Activated naive CD8-positive, alpha-beta T cell treated with anti-CD3 and anti-CD28 coated beads for 36 hours (primary cell): Measurements from ENCODE around the gene XKRX. TPM values are rescaled to one million over a fixed set of nuclear protein-coding genes. Genes with fewer than 3 reads are reported as not detected.

ENCODE experiments used
- DNase-seq: peaks from one replicate; pipeline ENCODE4 v3.0.0; 2021
- H3K27ac Mint-ChIP-seq: one replicate; pipeline ENCODE4 v1.8.0; 2022; ENCODE audit warnings: mild to moderate bottlenecking, moderate library complexity, mixed read lengths
- H3K27me3 Mint-ChIP-seq: one replicate; pipeline ENCODE4 v1.8.0; 2022; ENCODE audit warnings: mild to moderate bottlenecking, mixed read lengths
- H3K36me3 Mint-ChIP-seq: one replicate; pipeline ENCODE4 v1.8.0; 2021; ENCODE audit warnings: mild to moderate bottlenecking, mixed read lengths
- H3K4me1 Mint-ChIP-seq: one replicate; pipeline ENCODE4 v1.8.0; 2021; ENCODE audit warnings: mixed read lengths
- H3K4me3 Mint-ChIP-seq: one replicate; pipeline ENCODE4 v1.8.0; 2022; ENCODE audit warnings: mild to moderate bottlenecking, moderate library complexity, mixed read lengths
- H3K9me3 Mint-ChIP-seq: one replicate; pipeline ENCODE4 v1.8.0; 2022; ENCODE audit warnings: mixed read lengths
- total RNA-seq, 2 experiments: library from RNA; stranded (reverse); gene quantifications; one replicate each; pipeline ENCODE4 v1.2.3, GENCODE V29; 2021

The XKRX gene
- total RNA-seq, 2 experiments from 2014 or later: 0.41 to 0.60 TPM

DNA sequence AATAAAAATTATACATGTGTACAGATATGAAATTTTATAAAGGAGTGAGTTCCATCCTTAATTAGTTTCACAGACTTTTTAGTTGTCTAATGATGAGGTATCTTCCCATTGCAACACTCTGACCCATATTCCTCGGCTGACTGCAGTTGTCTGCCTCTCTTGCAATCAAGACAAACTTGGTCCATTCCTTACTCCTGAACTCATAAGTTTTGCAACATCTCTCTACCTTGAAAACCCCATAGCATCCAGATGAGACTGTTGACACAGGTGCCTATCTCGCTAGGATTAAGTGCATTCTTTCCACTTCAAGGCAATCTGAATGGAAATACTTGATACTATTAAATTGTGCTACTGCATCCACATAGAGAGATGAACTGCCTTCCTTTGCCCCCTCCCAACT, 2.3 kb downstream of the XKRX start:
- peaks cover 38% of the 10 kb centered on the region for H3K4me1 Mint-ChIP-seq
- no peak for DNase-seq
- H3K36me3 Mint-ChIP-seq: peaks cover 3% of the 10 kb centered on the region
- H3K27ac Mint-ChIP-seq: no peak overlapping the region
- peaks cover 3% of the 10 kb centered on the region for H3K9me3 Mint-ChIP-seq
- no peak overlapping the region for H3K4me3 Mint-ChIP-seq
- H3K27me3 Mint-ChIP-seq: no peaks in the 10 kb centered on the region

DNA sequence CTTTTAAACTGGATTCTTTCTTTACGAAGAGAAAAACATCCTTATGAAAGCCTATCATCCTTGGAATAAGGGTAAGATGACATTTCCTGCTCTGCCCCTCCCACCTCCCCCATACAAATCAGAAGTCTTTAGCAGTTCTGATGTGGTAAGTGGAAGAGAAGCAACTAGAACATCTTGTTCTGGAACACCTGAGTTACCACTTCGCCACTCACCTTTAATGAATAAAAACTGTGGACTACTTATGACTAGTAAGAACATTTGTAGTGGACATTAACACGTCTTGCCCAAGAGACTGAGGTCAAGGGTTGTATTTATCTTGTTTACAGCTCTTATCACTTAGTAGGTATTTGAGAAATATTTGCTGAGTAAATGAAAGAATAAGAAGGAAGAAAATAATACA, 4.3 kb downstream of the XKRX start:
- H3K27ac Mint-ChIP-seq: no peak overlapping the region
- peaks cover 29% of the 10 kb centered on the region for H3K4me1 Mint-ChIP-seq
- no peaks in the 10 kb centered on the region for H3K27me3 Mint-ChIP-seq
- no peaks in the 10 kb centered on the region for H3K9me3 Mint-ChIP-seq
- no peak overlapping the region for H3K4me3 Mint-ChIP-seq
- no peak for DNase-seq
- H3K36me3 Mint-ChIP-seq: no peaks in the 10 kb centered on the region

- H3K4me1 Mint-ChIP-seq: no peaks in the 10 kb centered on the region
- H3K36me3 Mint-ChIP-seq: peaks cover 4% of the 10 kb centered on the region
- no peak for DNase-seq
- H3K27ac Mint-ChIP-seq: no peak overlapping the region
- no peaks in the 10 kb centered on the region for H3K27me3 Mint-ChIP-seq
- H3K4me3 Mint-ChIP-seq: no peak overlapping the region
- H3K9me3 Mint-ChIP-seq: no peaks in the 10 kb centered on the region
Measured at GRCh38 chrX:100915562-100915961, 13.2 kb downstream of the XKRX start.

DNA sequence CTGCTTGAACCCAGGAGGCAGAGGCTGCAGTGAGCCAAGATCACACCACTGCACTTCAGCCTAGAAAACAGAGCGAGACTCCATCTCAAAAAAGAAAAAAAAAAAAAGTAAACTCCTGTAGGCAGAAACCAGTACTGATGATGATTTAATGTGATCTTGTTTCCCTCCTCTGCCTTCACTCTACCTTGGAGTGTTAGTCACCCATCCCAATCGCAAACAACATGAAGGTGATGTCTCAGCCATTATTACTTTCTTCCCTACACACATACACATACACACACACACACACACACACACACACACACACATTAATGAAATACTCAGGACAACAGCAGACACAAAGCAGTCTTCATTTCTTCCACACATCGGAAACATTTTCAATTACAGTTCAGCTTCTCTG, 15.6 kb downstream of the XKRX start:
- H3K4me1 Mint-ChIP-seq: no peaks in the 10 kb centered on the region
- no peak for DNase-seq

GRCh38 chrX:100911731-100912130, 17.0 kb downstream of the XKRX start:
- Mint-ChIP-seq H3K27ac (no peak overlapping the region), H3K36me3 (peaks cover 4% of the 10 kb centered on the region), H3K4me1 (no peaks in the 10 kb centered on the region), H3K9me3 (no peaks in the 10 kb centered on the region), H3K4me3 (no peak overlapping the region), H3K27me3 (no peaks in the 10 kb centered on the region)
- no peak for DNase-seq

More for the DNA sequence above, 15.6 kb downstream of the XKRX start:
- Mint-ChIP-seq H3K27me3 (no peaks in the 10 kb centered on the region), H3K9me3 (no peaks in the 10 kb centered on the region), H3K4me3 (no peak overlapping the region), H3K36me3 (peaks cover 4% of the 10 kb centered on the region), H3K27ac (no peak overlapping the region)

GRCh38 chrX:100905620-100906019, 23.1 kb downstream of the XKRX start:
- H3K36me3 Mint-ChIP-seq: peaks cover 2% of the 10 kb centered on the region
- H3K4me1 Mint-ChIP-seq: no peaks in the 10 kb centered on the region
- H3K9me3 Mint-ChIP-seq: no peaks in the 10 kb centered on the region
- H3K27me3 Mint-ChIP-seq: no peaks in the 10 kb centered on the region
- H3K27ac Mint-ChIP-seq: no peak overlapping the region
- H3K4me3 Mint-ChIP-seq: no peak overlapping the region
- no peak for DNase-seq

DNA sequence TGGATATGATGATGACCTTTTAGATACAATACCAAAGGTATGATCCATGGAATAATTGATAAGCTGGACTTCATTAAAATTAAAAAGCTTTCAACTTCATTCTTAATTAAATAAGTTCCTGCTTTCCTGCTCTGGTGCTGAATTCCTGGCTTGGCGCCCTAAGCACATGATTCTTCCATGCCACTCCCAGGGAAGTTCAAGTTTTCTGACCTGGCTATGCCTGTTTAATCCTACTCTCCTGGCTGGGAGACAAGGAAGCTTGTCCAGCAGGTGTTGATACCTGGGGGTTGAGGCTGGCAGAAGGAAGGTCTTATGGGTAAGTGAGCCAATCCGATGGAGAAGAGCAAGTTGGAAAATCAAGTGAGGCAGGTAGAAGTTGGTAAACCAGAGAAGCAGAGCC, 24.3 kb downstream of the XKRX start:
- no peaks in the 10 kb centered on the region for H3K9me3 Mint-ChIP-seq
- H3K27ac Mint-ChIP-seq: no peak overlapping the region
- H3K36me3 Mint-ChIP-seq: peaks cover 2% of the 10 kb centered on the region
- H3K27me3 Mint-ChIP-seq: no peaks in the 10 kb centered on the region
- no peaks in the 10 kb centered on the region for H3K4me1 Mint-ChIP-seq
- no peak overlapping the region for H3K4me3 Mint-ChIP-seq
- no peak for DNase-seq

- Mint-ChIP-seq H3K27ac (no peak overlapping the region), H3K4me1 (no peaks in the 10 kb centered on the region), H3K36me3 (no peaks in the 10 kb centered on the region), H3K27me3 (no peaks in the 10 kb centered on the region), H3K9me3 (no peaks in the 10 kb centered on the region), H3K4me3 (no peak overlapping the region)
- peak; percentile 3 for DNase-seq
Measured at GRCh38 chrX:100895365-100896075, 33.2 kb downstream of the XKRX start.

GRCh38 chrX:100883654-100884053, 45.1 kb downstream of the XKRX start:
- H3K27me3 Mint-ChIP-seq: no peaks in the 10 kb centered on the region
- H3K9me3 Mint-ChIP-seq: no peaks in the 10 kb centered on the region
- H3K4me1 Mint-ChIP-seq: peaks cover 3% of the 10 kb centered on the region
- no peaks in the 10 kb centered on the region for H3K36me3 Mint-ChIP-seq
- H3K4me3 Mint-ChIP-seq: no peak overlapping the region
- DNase-seq: no peak
- H3K27ac Mint-ChIP-seq: no peak overlapping the region

DNA sequence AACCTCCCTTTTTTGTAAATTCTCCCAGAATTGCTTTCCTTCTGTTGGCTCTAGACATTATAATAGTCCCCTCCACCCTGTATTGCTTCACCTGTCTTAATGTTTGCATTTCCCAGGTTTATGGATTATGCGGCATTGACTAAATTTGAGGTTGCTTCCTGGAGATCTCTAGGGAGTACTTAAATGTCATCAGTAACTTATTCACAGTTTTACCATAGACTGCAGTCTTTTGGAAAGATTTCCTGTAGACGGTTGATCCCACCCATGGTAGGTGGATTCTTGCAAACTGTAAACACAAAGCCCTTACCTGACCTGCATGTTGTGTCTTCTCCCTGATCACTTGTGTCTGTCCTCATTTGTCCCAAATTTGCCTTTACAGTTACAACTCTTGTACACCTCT, 48.3 kb downstream of the XKRX start:
- Mint-ChIP-seq H3K36me3 (no peaks in the 10 kb centered on the region), H3K27ac (no peak overlapping the region), H3K4me3 (no peak overlapping the region), H3K9me3 (no peaks in the 10 kb centered on the region), H3K4me1 (peaks cover 3% of the 10 kb centered on the region), H3K27me3 (no peaks in the 10 kb centered on the region)
- no peak for DNase-seq

DNA sequence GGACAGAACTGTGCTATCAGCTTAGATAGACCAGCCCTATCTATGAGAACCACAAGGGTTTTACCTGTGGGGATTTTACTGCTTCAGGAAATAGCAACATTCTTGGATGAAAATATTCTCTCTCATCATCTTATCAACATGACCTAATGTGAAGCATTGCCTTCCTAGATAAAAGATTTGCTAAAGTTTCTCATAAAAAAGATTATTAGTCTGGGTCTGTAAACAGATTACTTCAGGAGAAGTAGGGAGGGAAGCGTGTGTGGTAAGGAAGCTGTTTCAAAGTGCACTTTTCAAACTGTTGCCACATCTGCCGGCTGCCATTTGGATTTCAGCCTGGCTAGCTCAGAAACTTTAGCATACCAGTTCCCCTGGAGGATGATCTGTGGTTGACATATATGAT, 54.4 kb downstream of the XKRX start, which contains the start of gene NOX1:
NOX1 (minus strand) TSS at position 35 of the 400 bp plus-strand sequence. CDS start 220 bp downstream, outside the sequence.
- H3K27me3 Mint-ChIP-seq: peaks cover 4% of the 10 kb centered on the region
- DNase-seq: no peak

GRCh38 chrX:100871594-100872560, 56.8 kb downstream of the XKRX start:
- Mint-ChIP-seq H3K4me1 (peaks cover 4% of the 10 kb centered on the region), H3K4me3 (no peak overlapping the region), H3K36me3 (no peaks in the 10 kb centered on the region), H3K9me3 (no peaks in the 10 kb centered on the region), H3K27ac (no peak overlapping the region), H3K27me3 (peaks cover 4% of the 10 kb centered on the region)
- DNase-seq: no peak

More for the DNA sequence above, 54.4 kb downstream of the XKRX start, which contains the start of gene NOX1:
- H3K27ac Mint-ChIP-seq: no peak within 1 kb of the TSS
- H3K36me3 Mint-ChIP-seq: no peaks in the 10 kb centered on the region
- H3K4me1 Mint-ChIP-seq: peaks cover 4% of the 10 kb centered on the region
- H3K9me3 Mint-ChIP-seq: no peaks in the 10 kb centered on the region
- no peak within 1 kb of the TSS for H3K4me3 Mint-ChIP-seq

DNA sequence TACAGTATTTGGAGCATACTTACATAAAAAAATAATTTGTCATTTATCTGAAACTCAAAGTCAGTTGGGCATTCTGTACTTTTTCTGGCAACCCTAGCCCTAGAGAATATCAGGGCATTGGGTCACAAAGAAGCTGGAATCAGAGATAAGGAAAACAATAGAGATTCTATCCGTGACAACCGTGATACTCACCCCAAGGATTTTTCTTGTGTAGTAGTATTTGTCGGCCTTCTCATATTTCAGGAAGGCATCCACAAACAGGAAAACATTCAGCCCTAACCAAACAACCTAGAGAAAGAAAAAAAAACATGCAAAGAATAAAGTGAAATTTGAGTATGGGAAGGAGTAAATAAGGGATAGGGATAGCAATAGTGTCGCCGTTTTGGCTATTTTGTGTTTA, 58.2 kb downstream of the XKRX start:
- H3K27ac Mint-ChIP-seq: no peak overlapping the region
- peaks cover 4% of the 10 kb centered on the region for H3K27me3 Mint-ChIP-seq

DNA sequence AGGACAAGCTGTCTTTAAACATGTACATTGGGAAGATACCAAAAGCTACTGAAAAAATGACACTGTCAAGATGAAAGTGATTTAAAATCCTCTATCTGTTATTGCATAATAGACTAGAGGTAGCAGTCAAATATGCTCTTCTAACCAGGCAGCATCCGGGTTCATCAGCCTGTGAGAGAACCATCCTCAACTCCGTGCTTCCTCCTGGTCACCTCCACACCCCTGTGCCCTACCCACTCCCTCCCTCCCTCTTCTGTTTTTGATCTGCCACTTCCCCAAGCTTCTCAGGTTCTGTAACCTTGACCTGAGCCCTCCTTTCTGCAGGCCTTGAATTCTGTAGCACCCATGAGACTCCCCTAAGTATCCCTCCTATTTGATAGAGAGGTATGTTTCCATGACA, 60.4 kb downstream of the XKRX start:
- Mint-ChIP-seq H3K36me3 (no peaks in the 10 kb centered on the region), H3K9me3 (no peaks in the 10 kb centered on the region), H3K27me3 (peaks cover 4% of the 10 kb centered on the region), H3K4me1 (no peaks in the 10 kb centered on the region), H3K4me3 (no peak overlapping the region), H3K27ac (no peak overlapping the region)
- DNase-seq: no peak

More for the DNA sequence above, 58.2 kb downstream of the XKRX start:
- no peak for DNase-seq
- H3K9me3 Mint-ChIP-seq: no peaks in the 10 kb centered on the region
- no peak overlapping the region for H3K4me3 Mint-ChIP-seq
- peaks cover 4% of the 10 kb centered on the region for H3K4me1 Mint-ChIP-seq
- no peaks in the 10 kb centered on the region for H3K36me3 Mint-ChIP-seq

DNA sequence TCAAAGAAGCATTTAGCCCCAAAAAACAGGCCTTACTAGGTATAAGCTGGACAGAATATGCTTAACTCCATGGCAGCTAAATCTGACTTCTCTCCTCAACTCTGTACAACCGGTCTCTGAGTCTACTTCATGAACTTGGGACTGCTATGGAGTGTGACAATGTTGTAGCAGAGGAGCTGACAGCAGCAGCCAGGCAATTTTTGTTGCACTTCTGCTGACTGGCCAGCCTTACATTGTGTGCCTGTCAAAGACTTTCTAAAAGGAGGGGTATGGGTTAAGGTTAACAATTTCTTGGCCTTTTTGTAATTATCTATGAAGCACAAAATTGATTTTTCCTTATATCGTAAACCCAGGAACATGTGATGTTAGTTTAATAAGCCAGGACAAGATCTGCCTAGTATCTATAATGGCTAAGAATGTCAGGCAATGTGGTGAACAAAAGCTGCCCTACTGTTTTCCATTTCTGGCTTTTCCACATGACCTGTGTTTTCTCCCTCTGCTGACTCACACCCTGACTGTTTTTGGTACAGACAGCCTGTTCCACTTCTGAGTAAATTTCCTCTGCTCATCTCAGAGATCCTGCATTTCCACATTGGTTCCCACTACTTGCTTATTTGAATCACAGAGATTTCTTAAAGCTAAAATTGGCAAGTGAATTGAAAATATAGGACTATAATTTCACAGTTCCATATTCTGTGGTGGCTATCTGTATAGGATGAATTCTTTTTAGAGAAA, 63.9 kb downstream of the XKRX start:
- Mint-ChIP-seq H3K9me3 (no peaks in the 10 kb centered on the region), H3K27me3 (no peaks in the 10 kb centered on the region), H3K36me3 (no peaks in the 10 kb centered on the region), H3K27ac (no peak overlapping the region), H3K4me1 (no peaks in the 10 kb centered on the region), H3K4me3 (no peak overlapping the region)
- no peak for DNase-seq
